Mucosa of rectum (tissue), 2 donors: ENCODE data around the gene UBE2H.
"Not testable (repeated sequence)": the region's sequence is repeated elsewhere in the genome, so short reads cannot be mapped to it uniquely, and the experiment has no call there.

Experiments
- H3K27ac ChIP-seq, 2 donors: one replicate each; pipeline ENCODE4 v1.7.0; 2013; ENCODE audit warnings: inconsistent platforms in 2 of 2, low read depth in 2 of 2, low read length in 2 of 2
- H3K27me3 ChIP-seq, 2 donors: one replicate each; pipeline ENCODE4 v1.7.0; 2013; ENCODE audit warnings: low read length in 2 of 2; ENCODE audit not compliant: control insufficient read depth in 2 of 2, insufficient read depth in 2 of 2
- H3K36me3 ChIP-seq, 2 donors: one replicate each; pipeline ENCODE4 v1.7.0; 2013; ENCODE audit warnings: low read length in 2 of 2; ENCODE audit not compliant: control insufficient read depth in 2 of 2, insufficient read depth in 2 of 2
- H3K4me1 ChIP-seq, 2 donors: one replicate each; pipeline ENCODE4 v1.7.0; 2013; ENCODE audit warnings: low read length in 2 of 2, mild to moderate bottlenecking in 1 of 2; ENCODE audit not compliant: control insufficient read depth in 2 of 2, insufficient read depth in 2 of 2
- H3K4me3 ChIP-seq, 2 donors: one replicate each; pipeline ENCODE4 v1.7.0; 2013; ENCODE audit warnings: low read length in 2 of 2
- H3K9ac ChIP-seq, 2 donors: one replicate each; pipeline ENCODE4 v1.7.0; 2013; ENCODE audit warnings: low read length in 2 of 2, low read depth in 1 of 2, mild to moderate bottlenecking in 1 of 2
- H3K9me3 ChIP-seq, 2 donors: one replicate each; pipeline ENCODE4 v1.7.0; 2013; ENCODE audit warnings: low read length in 2 of 2; ENCODE audit not compliant: control insufficient read depth in 2 of 2
- donor health status: healthy.
- donor health status: Normal muscosa, but diverticular disease.

Gene UBE2H

DNA sequence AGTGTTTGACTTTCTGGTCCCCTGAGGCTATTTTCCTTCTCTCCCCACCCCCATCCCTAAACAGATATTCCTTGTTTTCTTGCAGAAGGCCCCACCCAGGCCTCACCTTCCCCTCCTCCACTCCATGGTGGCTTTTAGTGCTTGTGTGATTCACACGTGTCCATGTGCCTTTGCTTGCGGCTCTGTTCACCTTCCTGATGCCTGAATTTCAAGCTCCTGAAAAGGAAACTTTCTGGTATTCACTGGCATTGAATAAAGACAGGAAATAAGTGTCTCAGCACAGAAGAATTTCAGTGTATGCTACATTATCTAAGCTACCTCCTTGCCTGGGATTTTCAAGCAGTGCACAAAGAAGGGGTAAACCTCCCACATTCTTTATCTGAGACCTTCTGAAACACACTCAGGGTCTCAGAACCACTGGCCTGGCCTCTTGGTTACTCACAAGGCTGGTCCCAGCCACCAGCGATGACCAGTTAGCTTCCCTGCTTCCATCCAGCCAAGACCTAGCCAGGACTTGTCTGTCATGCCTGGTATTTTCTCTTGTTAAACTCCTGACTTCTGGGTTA lies 17.2 kb upstream of the UBE2H start:
- Histone ChIP-seq H3K36me3 (no peaks in the 10 kb centered on the region), H3K9ac (no peak overlapping the region), H3K4me3 (no peak overlapping the region), H3K9me3 (no peaks in the 10 kb centered on the region), H3K27ac (peak overlapping the region in 1 of 2 donors; percentile 39), H3K27me3 (no peaks in the 10 kb centered on the region), H3K4me1 (peaks cover 5 to 10% of the 10 kb centered on the region in 2 donors)

DNA sequence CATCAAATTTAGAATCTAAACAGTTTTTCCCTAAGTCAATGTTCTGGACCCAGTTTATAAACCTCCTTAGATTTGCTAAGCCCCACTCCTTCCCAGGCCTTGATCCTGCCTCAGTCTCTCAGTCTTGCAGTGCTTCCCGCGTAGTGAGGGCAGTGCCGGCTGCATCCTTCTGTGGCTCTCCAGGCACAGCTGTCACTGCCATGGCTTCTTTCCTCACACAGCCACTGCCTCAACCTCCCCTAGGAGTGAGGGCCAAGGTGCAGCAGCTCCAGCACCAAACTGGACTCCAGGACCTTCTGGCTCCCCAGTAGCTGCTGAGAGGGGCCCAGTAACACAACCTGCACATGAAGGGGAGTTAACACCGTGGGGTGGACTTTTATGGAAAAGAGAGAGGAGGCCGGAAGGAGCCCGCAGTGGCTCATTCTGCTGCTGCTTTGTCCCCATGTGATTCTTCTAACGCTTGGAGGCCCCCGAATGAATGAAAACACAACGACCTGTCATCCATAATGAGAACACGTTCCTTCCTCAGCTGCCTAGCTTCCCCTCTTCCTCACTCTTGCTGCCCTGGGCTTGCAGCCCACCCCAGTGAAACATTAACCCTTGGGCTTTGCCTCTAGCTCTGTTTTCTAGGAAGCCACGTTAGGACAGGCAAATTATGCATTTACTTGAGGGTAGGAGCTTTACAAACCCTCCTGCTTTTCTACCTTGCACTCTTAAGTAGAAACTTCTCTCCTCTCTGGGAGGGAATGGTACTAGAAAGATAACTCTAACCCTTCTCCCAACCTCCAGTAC lies 16.0 kb upstream of the UBE2H start:
- no peaks in the 10 kb centered on the region for H3K36me3 ChIP-seq
- H3K27me3 ChIP-seq: no peaks in the 10 kb centered on the region
- H3K9ac ChIP-seq: no peak overlapping the region
- H3K4me3 ChIP-seq: no peak overlapping the region
- H3K4me1 ChIP-seq: peaks cover 5 to 10% of the 10 kb centered on the region in 2 donors
- no peaks in the 10 kb centered on the region for H3K9me3 ChIP-seq
- H3K27ac ChIP-seq: no peak overlapping the region

DNA sequence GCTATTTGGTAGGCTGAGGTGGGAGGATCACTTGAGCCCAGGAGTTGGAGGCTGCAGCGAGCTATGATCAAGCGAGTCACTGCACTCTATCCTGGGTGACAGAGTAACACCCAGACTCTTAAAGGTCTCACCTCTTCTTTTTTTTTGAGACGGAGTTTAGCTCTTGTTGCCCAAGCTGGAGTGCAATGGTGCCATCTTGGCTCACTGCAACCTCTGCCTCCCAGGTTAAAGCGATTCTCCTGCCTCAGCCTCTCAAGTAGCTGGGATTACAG lies 7.4 kb upstream of the UBE2H start:
- H3K9me3 ChIP-seq, H3K27me3 ChIP-seq, H3K36me3 ChIP-seq, H3K9ac ChIP-seq, H3K27ac ChIP-seq, H3K4me3 ChIP-seq: not testable (repeated sequence)
- H3K4me1 ChIP-seq: peaks cover 5 to 12% of the 10 kb centered on the region in 2 donors

DNA sequence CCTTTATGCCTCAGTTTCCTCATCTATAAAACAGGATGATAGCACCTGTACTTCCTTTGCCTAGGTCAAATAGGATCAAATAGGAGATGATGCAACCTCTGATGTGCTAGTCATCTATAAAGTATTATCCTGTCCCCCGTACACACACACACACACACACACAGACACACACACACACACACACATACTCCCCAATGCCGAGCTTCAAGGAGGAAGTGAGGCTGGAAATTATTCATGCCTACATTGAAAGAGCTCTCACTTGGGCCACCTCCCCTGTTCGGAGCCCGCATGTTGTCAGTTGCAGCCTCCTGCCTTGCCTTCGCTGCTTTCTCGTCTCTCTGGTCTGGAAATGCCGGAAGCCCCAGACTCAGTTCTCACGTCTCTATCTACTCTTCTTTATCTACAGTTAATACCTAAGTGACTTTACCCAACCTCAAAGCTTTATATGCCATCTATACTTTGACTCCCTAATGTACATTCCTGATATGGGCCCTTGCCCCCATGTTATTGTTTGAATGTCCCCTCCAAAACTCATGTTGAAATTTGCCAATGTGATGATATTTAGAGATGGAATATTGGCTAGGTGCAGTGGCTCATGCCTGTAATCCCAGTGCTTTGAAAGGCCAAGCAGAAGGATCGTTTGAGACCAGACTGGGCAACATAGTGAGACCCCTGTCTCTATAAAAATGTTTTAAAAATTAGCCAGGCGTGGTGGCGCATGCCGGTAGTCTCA lies 6.9 kb upstream of the UBE2H start:
- Histone ChIP-seq H3K27me3 (no peaks in the 10 kb centered on the region), H3K4me3 (no peak overlapping the region), H3K9ac (no peak overlapping the region), H3K4me1 (peaks cover 5 to 12% of the 10 kb centered on the region in 2 donors), H3K27ac (no peak overlapping the region), H3K9me3 (no peaks in the 10 kb centered on the region), H3K36me3 (no peaks in the 10 kb centered on the region)

DNA sequence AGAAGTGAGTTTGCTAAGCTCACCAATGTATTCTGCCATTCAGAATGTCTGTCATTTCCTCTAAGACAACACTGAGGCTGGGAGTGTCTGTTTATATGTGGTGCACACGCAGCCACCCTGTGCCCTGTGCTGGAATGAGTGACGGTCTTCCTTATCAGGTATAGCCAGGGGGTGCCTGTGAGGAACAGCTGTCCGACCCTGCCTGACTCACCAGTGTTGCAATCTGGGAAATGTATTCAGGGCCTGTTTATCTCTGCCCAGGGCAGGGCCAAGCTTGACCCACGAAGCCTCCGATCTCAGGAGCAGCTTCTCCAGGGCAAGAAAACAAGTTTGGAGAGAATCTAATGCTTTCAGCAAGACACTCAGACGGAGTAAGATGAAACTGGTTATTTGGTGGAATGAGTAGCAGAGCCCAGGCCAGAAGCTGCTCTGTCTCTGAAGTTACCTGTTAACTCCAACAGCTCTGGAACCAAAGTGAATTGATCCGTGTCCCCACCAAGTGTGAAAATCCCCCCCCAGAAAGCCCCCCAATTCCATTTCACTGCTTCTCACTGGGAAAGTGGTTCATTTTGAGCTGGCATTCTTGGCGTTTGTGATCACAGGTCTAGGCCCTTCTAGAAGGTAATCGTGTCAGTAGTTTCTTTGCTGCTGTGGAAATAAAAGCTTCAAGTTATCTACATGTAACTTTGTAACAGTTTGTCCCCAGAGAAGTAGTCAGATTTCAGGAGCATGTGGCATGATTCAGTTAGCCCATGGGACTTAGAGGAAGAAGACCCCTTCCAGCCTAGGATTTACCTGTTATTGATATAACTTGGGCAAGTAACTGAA lies 6.1 kb upstream of the UBE2H start:
- Histone ChIP-seq H3K9ac (peak overlapping the region in 1 of 2 donors; percentile 48), H3K36me3 (no peaks in the 10 kb centered on the region), H3K4me3 (no peak overlapping the region), H3K27ac (peak overlapping the region; percentile 38 to 59), H3K4me1 (peaks cover 5 to 12% of the 10 kb centered on the region in 2 donors), H3K9me3 (no peaks in the 10 kb centered on the region), H3K27me3 (no peaks in the 10 kb centered on the region)

DNA sequence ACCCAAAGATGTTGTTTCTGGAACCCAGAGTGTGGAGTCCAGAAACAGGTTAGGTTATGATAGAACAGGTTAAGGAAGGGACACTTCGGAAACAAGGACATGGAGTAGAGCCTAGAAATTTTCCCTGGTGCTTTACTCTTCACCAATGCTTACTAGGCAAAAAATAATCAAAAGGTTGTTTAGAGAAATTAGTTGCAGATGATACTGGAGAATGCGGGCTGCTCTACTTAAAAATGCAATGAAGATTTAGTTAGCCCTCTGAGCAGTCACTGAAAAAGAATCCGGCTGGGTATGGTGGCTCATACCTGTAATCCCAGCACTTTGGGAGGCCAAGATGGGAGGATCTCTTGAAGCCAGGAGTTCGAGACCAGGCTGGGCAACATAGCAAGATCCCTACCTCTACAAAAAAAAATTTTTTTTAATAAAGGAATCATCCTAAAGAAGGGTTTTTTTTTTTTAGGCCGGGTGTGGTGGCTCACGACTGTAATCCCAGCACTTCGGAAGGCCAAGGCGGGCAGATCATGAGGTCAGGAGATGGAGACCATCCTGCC lies 3.3 kb upstream of the UBE2H start:
- no peaks in the 10 kb centered on the region for H3K36me3 ChIP-seq
- H3K9ac ChIP-seq: no peak overlapping the region
- H3K4me1 ChIP-seq: peaks cover 11 to 21% of the 10 kb centered on the region in 2 donors
- H3K27me3 ChIP-seq: no peaks in the 10 kb centered on the region
- no peaks in the 10 kb centered on the region for H3K9me3 ChIP-seq
- no peak overlapping the region for H3K4me3 ChIP-seq
- H3K27ac ChIP-seq: no peak overlapping the region

DNA sequence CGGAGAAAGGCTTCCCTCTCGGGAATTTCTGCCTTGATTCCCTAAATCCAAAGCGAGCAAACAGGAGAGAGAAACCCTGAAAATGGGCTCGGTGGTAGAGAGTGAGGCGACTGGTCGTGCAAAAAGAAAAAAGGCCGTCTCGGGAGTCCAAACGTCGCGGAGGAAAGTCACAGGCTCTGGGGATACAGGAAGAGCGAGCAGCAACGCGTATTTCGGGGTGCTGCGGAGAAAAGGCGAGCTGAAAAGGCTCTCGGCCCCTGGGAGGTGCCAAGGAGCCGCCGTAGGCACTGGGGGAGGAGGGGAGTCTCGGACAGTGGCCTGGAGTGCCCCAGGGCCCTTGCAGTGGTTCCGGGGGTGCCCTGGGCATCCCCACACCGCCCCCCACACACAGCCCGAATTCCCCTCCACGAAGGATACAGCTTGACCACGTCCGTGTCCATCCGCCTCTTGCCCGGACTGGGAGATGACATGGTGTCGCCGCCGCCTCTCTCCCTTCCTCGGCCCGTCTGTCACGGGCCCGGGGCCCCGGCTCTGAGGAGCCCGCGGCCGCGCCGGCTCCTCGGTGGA lies 591 bp downstream of the UBE2H start:
- H3K9ac ChIP-seq: peak overlapping the region; percentile 96 to 97
- peak overlapping the region; percentile 83 to 94 for H3K4me3 ChIP-seq
- no peaks in the 10 kb centered on the region for H3K9me3 ChIP-seq
- peaks cover 24 to 35% of the 10 kb centered on the region in 2 donors for H3K4me1 ChIP-seq
- peaks cover 0 to 3% of the 10 kb centered on the region in 2 donors for H3K36me3 ChIP-seq
- H3K27ac ChIP-seq: peak overlapping the region; percentile 93 to 95
- no peaks in the 10 kb centered on the region for H3K27me3 ChIP-seq

DNA sequence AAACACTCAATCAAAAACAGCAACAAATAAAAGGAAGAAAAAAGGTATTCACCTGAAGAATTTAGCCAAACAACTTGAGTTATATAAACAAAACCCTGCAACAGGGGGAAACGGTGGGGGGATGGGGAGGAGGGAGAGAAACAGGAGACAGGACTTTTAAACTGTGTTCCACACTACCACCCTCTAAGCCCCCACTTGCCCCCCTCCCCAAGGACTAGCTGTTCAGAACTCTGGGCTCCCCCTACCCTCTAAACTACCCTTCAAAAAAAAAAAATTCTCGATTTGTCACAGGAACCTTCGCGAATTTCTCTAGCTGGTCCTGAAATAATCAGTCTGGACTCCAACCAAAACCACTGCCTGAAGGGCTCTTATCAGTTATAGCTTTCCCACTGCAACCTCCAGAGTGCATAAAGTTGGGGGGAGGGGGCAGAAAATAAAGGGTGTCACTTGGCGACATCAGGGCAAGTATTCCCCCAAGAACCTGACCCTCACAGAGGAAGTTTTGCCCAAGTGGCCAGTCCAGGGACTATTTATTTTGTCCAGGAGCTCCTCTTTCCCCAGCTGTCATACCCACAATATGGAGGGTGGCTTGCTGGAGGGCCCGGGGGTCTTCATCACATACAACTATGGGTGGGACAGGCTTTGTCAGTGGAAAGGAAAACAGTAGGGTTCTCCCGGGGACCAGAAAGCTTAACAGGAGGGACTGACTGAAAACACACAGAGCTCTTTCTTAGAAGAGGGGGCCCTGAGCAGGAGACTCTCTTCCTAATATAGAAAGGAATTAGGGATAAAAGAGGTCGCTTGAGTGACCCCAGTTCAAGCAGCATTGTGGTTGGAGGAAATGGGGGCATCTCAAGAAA lies 1.3 kb downstream of the UBE2H start:
- H3K27ac ChIP-seq: peak overlapping the region; percentile 93 to 95
- peaks cover 24 to 35% of the 10 kb centered on the region in 2 donors for H3K4me1 ChIP-seq
- peak overlapping the region; percentile 83 to 94 for H3K4me3 ChIP-seq
- H3K36me3 ChIP-seq: peaks cover 0 to 3% of the 10 kb centered on the region in 2 donors
- no peaks in the 10 kb centered on the region for H3K9me3 ChIP-seq
- H3K9ac ChIP-seq: peak overlapping the region; percentile 96 to 97
- H3K27me3 ChIP-seq: no peaks in the 10 kb centered on the region

DNA sequence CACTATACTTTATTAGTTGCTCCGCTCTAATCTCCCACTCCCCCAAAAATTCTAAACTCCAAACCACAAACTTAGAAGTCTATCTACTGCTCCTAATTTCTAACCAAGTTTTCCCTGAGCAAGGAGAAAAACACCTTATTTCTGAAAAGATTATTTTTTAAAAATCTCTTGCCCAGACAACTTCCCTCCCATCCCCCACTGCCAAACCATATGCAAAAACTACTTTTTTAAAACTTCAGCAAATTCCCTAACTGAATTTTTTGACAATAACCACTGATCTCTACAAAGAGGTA lies 1.9 kb downstream of the UBE2H start:
- H3K4me1 ChIP-seq: peaks cover 24 to 35% of the 10 kb centered on the region in 2 donors

More for the DNA sequence above, 1.9 kb downstream of the UBE2H start:
- Histone ChIP-seq H3K9me3 (no peaks in the 10 kb centered on the region), H3K4me3 (peak overlapping the region; percentile 83 to 94), H3K27ac (peak overlapping the region; percentile 93 to 95), H3K36me3 (peaks cover 0 to 3% of the 10 kb centered on the region in 2 donors), H3K9ac (peak overlapping the region; percentile 96 to 97), H3K27me3 (no peaks in the 10 kb centered on the region)
